H1 (cell line): ENCODE measurements around the gene MOV10L1. TPM values are rescaled to one million over a fixed set of nuclear protein-coding genes. Genes with fewer than 3 reads are reported as not detected.

Source experiments
- PHF8 ChIP-seq: fragments of 200-600 bp; sonication (generic); conservative IDR thresholded peaks from 2 replicates; pipeline ENCODE4 v1.7.1; 2012; ENCODE audit warnings: low read depth, mild to moderate bottlenecking, inconsistent platforms, low read length, moderate library complexity
- RXRA ChIP-seq: IDR thresholded peaks from 2 replicates; pipeline ENCODE4 v1.6.1; 2011; ENCODE audit warnings: low read depth, mild to moderate bottlenecking, low read length, moderate library complexity; ENCODE audit not compliant: insufficient read depth
- SIRT6 ChIP-seq: IDR thresholded peaks from one replicate; pipeline ENCODE4 v1.7.1; 2012; ENCODE audit warnings: low read length, inconsistent platforms
- SUZ12 ChIP-seq: fragments of 200-600 bp; sonication (generic); IDR thresholded peaks from 2 replicates; pipeline ENCODE4 v1.6.1; 2012; ENCODE audit warnings: mild to moderate bottlenecking, inconsistent platforms, low read length, moderate library complexity, mixed read lengths
- TAF1 ChIP-seq: IDR thresholded peaks from 2 replicates; pipeline ENCODE4 v1.6.1; 2011; ENCODE audit warnings: mild to moderate bottlenecking, low read depth, low read length
- YY1 ChIP-seq: IDR thresholded peaks from 2 replicates; pipeline ENCODE4 v1.6.1; 2011; ENCODE audit warnings: low read depth, mild to moderate bottlenecking, low read length
- polyA plus RNA-seq, 7 experiments: library from polyadenylated mRNA; depleted of rRNA in 3 of 7; stranded (reverse) in 5 of 7; unstranded in 2 of 7; fragments of >200 nt in 5 of 7; fragments of 200-250 nt in 2 of 7; gene quantifications; 1 replicate in 5 of 7; 2 replicates in 1 of 7; 4 replicates in 1 of 7; pipeline versions ENCODE4 v1.2.1 to v1.2.3, GENCODE V29; 2011 to 2013; ENCODE audit warnings: missing spikeins in 2 of 7, mixed read lengths in 2 of 7
- total RNA-seq: library from RNA; stranded (reverse); fragmentation: NEBNext Ultra II Directional; extraction: Animal tissue kit (Norgen Biotek cat#: 25700); gene quantifications from 2 replicates; pipeline ENCODE4 v1.2.1, GENCODE V29; 2021
- TF ChIP-seq, protein P1 (sequence below): IDR thresholded peaks from 2 replicates; pipeline ENCODE4 v1.6.1; 2012; ENCODE audit warnings: inconsistent platforms

MOV10L1 gene
- total and polyA plus RNA-seq, 2 of the 8 experiments (the other 6 are each of a cell fraction or from before 2014, with no cell fraction given), result 0.32 TPM; not detected in 1

DNA sequence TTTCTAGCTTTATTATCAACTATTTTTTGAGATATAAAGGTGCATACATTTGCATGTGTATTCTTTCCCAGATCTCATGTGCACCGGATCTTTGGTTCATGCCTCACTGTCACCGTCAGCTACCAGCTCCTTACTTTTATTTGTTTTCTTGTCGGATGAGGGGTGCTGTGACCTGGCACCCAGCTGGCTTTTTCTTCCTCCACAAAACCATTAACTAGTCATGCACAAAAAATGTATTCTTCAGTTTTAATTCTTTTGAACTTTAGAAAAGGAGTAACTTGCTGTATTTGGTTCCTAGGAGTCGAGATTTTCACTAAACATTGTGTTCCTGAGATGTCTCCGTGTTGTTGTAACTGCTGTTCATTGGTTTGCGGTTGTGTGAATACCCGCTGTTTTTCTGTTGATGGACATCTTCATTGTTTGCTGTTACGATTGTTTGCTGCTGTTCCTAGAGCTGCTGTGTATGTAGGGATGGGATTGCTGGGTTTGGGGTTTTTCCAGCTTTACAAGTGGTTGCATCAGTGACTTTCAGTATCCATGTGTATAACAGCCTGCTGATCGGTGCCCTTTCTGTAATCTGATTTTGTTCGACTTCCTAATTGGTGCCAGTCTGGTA lies 39.4 kb downstream of the MOV10L1 start (continued):
- TF ChIP-seq, protein P1, sequence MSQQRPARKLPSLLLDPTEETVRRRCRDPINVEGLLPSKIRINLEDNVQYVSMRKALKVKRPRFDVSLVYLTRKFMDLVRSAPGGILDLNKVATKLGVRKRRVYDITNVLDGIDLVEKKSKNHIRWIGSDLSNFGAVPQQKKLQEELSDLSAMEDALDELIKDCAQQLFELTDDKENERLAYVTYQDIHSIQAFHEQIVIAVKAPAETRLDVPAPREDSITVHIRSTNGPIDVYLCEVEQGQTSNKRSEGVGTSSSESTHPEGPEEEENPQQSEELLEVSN, result no peak
- TF ChIP-seq SIRT6, result no peak
- TF ChIP-seq RXRA, result no peak
- no peak for TF ChIP-seq SUZ12
- TF ChIP-seq TAF1, result no peak
- TF ChIP-seq PHF8, result no peak
- TF ChIP-seq YY1, result no peak
